Uterus (tissue), 4 donors: ENCODE results near the gene SLF1. TPM values are rescaled to one million over a fixed set of nuclear protein-coding genes. Genes with fewer than 3 reads are reported as not detected.

Source experiments
- DNase-seq, 2 donors: peaks; one replicate each; pipeline ENCODE4 v3.0.0-alpha.2; 2019 to 2020
- H3K27ac ChIP-seq, 2 donors: fragments of 200-600 bp; sonication (generic); 1 replicate in 1 of 2; 2 replicates in 1 of 2; pipeline ENCODE4 v1.5.1; 2016 to 2018
- H3K27me3 ChIP-seq, 2 donors: fragments of 200-600 bp; sonication (generic); one replicate each; pipeline ENCODE4 v1.5.1; 2018 to 2019; ENCODE audit warnings: control low read depth in 1 of 2
- H3K36me3 ChIP-seq, 2 donors: fragments of 200-600 bp; sonication (generic); one replicate each; pipeline ENCODE4 v1.5.1; 2019; ENCODE audit warnings: control low read depth in 1 of 2
- H3K4me1 ChIP-seq, 2 donors: fragments of 200-600 bp; sonication (generic); one replicate each; pipeline ENCODE4 v1.5.1; 2018 to 2019; ENCODE audit warnings: control low read depth in 1 of 2
- H3K4me3 ChIP-seq, 2 donors: fragments of 200-600 bp; sonication (generic); 1 replicate in 1 of 2; 2 replicates in 1 of 2; pipeline ENCODE4 v1.5.1; 2018 to 2019; ENCODE audit warnings: mild to moderate bottlenecking in 1 of 2
- H3K9me3 ChIP-seq, 2 donors: fragments of 200-600 bp; sonication (generic); one replicate each; pipeline ENCODE4 v1.5.1; 2019; ENCODE audit warnings: control low read depth in 1 of 2
- CTCF ChIP-seq, 4 experiments: fragments of 200-600 bp in 2 of 4; fragments of 450-650 bp in 2 of 4; sonication (generic) in 2 of 4; IDR thresholded peaks; one replicate each; pipeline ENCODE4 v1.5.1; 2016 to 2019; ENCODE audit warnings: antibody characterized with exemption in 4 of 4, mild to moderate bottlenecking in 2 of 4, moderate library complexity in 1 of 4
- POLR2A ChIP-seq, 2 donors: fragments of 450-650 bp; IDR thresholded peaks; one replicate each; pipeline ENCODE4 v1.6.1; 2016; ENCODE audit warnings: antibody characterized with exemption in 2 of 2, mild to moderate bottlenecking in 1 of 2, moderate library complexity in 1 of 2
- intact Hi-C: fragments of 100-400 bp; cut with DNase I; formaldehyde crosslinking; loops from one replicate; pipeline ENCODE4 v1.15.1; 2023; ENCODE audit warnings: low total_unique reads
- total RNA-seq, 4 donors: library from RNA; depleted of rRNA in 3 of 4; stranded (reverse); fragments of >200 nt in 3 of 4; gene quantifications; one replicate each; pipeline versions ENCODE4 v1.1.0 to v1.2.4, GENCODE V29; 2014 to 2023
- donor health status: DM: yes; HTN: yes; CAD: no.

SLF1 gene
- total RNA-seq, 4 donors from 2014 or later, result 5.0 to 18.2 (median 11.8) TPM

- Histone ChIP-seq H3K4me1 (peaks cover 0 to 4% of the 10 kb centered on the region in 2 donors), H3K27ac (no peak overlapping the region), H3K27me3 (no peaks in the 10 kb centered on the region), H3K9me3 (no peaks in the 10 kb centered on the region), H3K4me3 (no peak overlapping the region), H3K36me3 (no peaks in the 10 kb centered on the region)
- no peak for DNase-seq
- intact Hi-C loops, result no loop called here
- TF ChIP-seq POLR2A (IDR thresholded peaks at IDR 0.05) (no peak), CTCF (IDR thresholded peaks at IDR 0.05) (no peak)
These were observed 72.3 kb downstream of the SLF1 start for GRCh38 chr5:94690778-94691177.

DNA sequence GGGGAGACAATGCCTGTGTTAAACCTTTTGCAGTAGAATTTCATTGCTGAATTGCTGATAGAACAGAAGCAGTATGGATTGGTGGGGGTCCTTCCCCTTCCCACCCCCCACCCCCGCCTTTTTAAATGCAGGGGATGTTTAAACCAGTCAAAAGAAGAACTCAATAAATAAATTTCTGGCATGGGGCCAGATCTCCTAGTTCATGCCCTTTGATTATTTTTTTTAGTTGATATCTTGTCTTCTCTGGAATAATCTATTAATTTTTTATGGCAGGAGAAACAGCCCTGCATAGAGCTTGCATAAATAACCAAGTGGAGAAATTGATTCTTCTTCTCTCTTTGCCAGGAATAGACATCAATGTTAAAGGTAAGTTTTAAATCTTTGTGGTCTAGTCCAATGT is 72.8 kb downstream of the SLF1 start:
- intact Hi-C loops, result no loop called here
- Histone ChIP-seq H3K27me3 (no peaks in the 10 kb centered on the region), H3K27ac (no peak overlapping the region), H3K4me1 (peaks cover 0 to 4% of the 10 kb centered on the region in 2 donors), H3K9me3 (no peaks in the 10 kb centered on the region), H3K36me3 (no peaks in the 10 kb centered on the region), H3K4me3 (no peak overlapping the region)
- TF ChIP-seq POLR2A (IDR thresholded peaks at IDR 0.05), result no peak
- no peak for DNase-seq

GRCh38 chr5:94691949-94692348 is 73.5 kb downstream of the SLF1 start:
- Histone ChIP-seq H3K27ac (no peak overlapping the region), H3K36me3 (no peaks in the 10 kb centered on the region), H3K9me3 (no peaks in the 10 kb centered on the region), H3K4me1 (peaks cover 0 to 4% of the 10 kb centered on the region in 2 donors), H3K4me3 (no peak overlapping the region), H3K27me3 (no peaks in the 10 kb centered on the region)
- DNase-seq, result peak in 1 of 2 donors; percentile 17
- TF ChIP-seq POLR2A (IDR thresholded peaks at IDR 0.05) (no peak), CTCF (IDR thresholded peaks at IDR 0.05) (no peak)
- intact Hi-C loops, result no loop called here

- Histone ChIP-seq H3K27ac (no peak overlapping the region), H3K36me3 (no peaks in the 10 kb centered on the region), H3K4me1 (peaks cover 0 to 4% of the 10 kb centered on the region in 2 donors), H3K27me3 (no peaks in the 10 kb centered on the region), H3K9me3 (no peaks in the 10 kb centered on the region), H3K4me3 (no peak overlapping the region)
- TF ChIP-seq CTCF (IDR thresholded peaks at IDR 0.05) (no peak), POLR2A (IDR thresholded peaks at IDR 0.05) (no peak)
- intact Hi-C loops, result no loop called here
- no peak for DNase-seq
These were observed 74.1 kb downstream of the SLF1 start for GRCh38 chr5:94692581-94692980.

GRCh38 chr5:94693043-94693822 is 74.8 kb downstream of the SLF1 start:
- intact Hi-C loops, result no loop called here
- TF ChIP-seq CTCF (IDR thresholded peaks at IDR 0.05) (peak in 2 of 4 experiments; percentile 18 to 26), POLR2A (IDR thresholded peaks at IDR 0.05) (no peak)
- Histone ChIP-seq H3K27ac (peak overlapping the region in 1 of 2 donors; percentile 11), H3K27me3 (no peaks in the 10 kb centered on the region), H3K4me3 (no peak overlapping the region), H3K4me1 (peaks cover 0 to 4% of the 10 kb centered on the region in 2 donors), H3K9me3 (no peaks in the 10 kb centered on the region), H3K36me3 (no peaks in the 10 kb centered on the region)
- no peak for DNase-seq
